Measurements from ENCODE around the gene SLC35F3. TPM values are rescaled to one million over a fixed set of nuclear protein-coding genes. Genes with fewer than 3 reads are reported as not detected.

Gene SLC35F3
- polyA plus RNA-seq, 4 donors, result 0.07 to 0.46 TPM; not detected in 2

DNA sequence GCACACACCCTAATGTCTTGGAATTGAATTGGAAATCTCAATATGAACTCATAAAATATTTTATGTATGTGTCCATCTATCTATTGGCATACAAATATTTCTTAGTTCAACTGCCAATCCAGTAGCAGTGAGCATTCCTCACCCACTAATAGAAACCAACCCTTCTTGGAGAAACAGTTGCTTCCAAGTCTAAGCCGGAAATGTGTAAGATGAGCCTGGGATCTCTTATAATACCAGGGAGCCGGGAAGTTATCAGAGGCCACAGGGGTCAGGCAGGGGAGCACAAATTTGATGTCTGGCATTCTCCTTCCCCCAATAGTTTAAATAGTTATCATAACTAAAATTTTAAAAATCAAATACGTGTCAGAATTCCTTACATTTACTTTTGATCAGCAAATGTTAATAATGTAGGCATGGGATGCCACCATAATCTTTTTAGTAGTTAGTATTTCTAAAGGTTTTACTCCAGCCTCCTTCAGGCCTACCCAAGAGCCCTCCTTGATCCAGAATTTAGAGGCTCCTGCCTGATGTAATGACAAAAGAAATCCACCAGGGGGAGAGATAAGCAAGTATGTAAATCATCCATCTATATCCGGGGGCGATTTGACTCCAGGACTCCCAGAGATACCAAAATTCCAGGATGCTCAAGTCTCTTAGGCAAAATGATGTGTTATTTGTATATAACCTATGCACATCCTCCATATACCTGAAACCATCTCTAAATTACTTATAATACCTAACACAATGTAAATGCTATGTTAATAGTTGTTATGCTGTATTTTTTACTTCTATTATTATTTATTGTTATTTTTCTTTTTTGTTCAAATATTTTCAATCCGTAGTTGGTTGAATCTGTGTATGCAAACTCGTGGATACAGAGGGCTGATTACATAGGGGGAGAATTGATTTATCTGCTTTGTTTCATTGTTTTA lies 250.1 kb downstream of the SLC35F3 start:
- peak; percentile 43 to 51 for DNase-seq
- H3K4me1 ChIP-seq (ENCODE audit: control insufficient read depth in 3 of 3, insufficient read depth in 2 of 3, low read depth in 1 of 3, low read length in 2 of 3), result no peaks in the 10 kb centered on the region
- H3K4me3 ChIP-seq (ENCODE audit: low read depth in 1 of 3, low read length in 3 of 3), result no peak overlapping the region
- no peaks in the 10 kb centered on the region for H3K9me3 ChIP-seq (ENCODE audit: control insufficient read depth in 2 of 2, insufficient read depth in 1 of 2, low read depth in 1 of 2, low read length in 1 of 2)
- H3K27me3 ChIP-seq (ENCODE audit: control insufficient read depth in 3 of 3, insufficient read depth in 3 of 3, low read length in 3 of 3), result no peaks in the 10 kb centered on the region
- no peak for FAIRE-seq
- no peaks in the 10 kb centered on the region for H3K36me3 ChIP-seq (ENCODE audit: control insufficient read depth in 3 of 3, insufficient read depth in 2 of 3, low read depth in 1 of 3, low read length in 3 of 3)
- no peak overlapping the region for H3K27ac ChIP-seq (ENCODE audit: low read depth in 1 of 3, low read length in 2 of 3)
- 38 to 42% (median 39%) methylated on average over 7 of the region's 7 CpGs for WGBS, 3 donors

DNA sequence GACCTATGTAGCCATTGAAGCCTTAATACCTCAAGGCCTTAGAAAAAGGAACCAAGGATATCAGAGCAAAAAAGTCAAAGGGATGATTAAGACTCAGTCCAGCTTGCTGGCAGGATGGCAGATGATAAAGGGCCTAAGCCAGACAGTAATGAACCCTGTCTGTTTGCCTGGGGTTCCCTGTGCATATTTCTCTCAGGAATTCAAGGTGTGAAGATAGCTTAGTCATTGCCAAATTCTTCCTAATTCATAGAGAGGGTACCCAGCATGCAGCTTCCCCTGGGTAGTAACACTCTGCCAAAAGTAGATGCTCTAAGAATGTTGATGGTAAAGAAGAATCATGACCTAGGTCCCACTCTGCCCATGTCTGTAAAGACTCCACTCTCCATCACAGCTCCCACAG lies 258.2 kb downstream of the SLC35F3 start:
- no peak overlapping the region for H3K4me3 ChIP-seq (ENCODE audit: low read depth in 1 of 3, low read length in 3 of 3)
- H3K27ac ChIP-seq (ENCODE audit: low read depth in 1 of 3, low read length in 2 of 3), result no peak overlapping the region
- H3K4me1 ChIP-seq (ENCODE audit: control insufficient read depth in 3 of 3, insufficient read depth in 2 of 3, low read depth in 1 of 3, low read length in 2 of 3), result no peaks in the 10 kb centered on the region
- FAIRE-seq (no peak), DNase-seq (no peak)
- peaks cover 0 to 3% (median under 1%) of the 10 kb centered on the region in 3 donors for H3K27me3 ChIP-seq (ENCODE audit: control insufficient read depth in 3 of 3, insufficient read depth in 3 of 3, low read length in 3 of 3)
- no peaks in the 10 kb centered on the region for H3K9me3 ChIP-seq (ENCODE audit: control insufficient read depth in 2 of 2, insufficient read depth in 1 of 2, low read depth in 1 of 2, low read length in 1 of 2)
- no peaks in the 10 kb centered on the region for H3K36me3 ChIP-seq (ENCODE audit: control insufficient read depth in 3 of 3, insufficient read depth in 2 of 3, low read depth in 1 of 3, low read length in 3 of 3)

DNA sequence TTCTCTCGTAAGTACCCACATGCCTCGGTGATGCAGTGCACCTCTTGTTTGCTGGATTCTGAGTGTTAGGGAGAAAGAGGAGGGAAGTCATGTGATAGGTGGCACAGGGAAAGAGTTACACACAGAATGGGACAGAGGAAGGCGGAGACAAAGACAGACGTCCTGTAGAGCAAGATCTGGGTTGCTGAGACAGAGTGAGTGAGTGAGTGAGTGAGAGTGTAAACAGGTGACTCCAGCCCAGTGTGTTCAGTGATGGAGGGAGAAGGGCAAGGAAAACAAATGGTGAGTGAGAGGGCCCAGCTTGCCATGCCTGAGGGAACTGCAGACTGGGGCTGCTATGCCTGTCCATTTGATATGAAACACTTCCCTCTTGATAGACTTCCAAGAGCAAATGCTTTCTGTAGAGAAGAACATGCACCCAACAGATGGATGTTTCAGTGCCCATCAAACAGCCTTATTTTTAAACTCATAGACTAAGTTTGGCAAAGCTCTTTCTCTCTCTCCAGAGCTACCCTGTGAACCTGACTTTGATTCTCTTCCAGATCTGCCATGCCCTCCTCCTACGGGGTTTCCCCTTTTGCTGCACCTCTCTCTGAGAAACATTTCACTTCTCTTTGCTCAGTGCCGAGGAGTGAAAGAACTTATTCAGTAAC lies 258.9 kb downstream of the SLC35F3 start:
- H3K36me3 ChIP-seq (ENCODE audit: control insufficient read depth in 3 of 3, insufficient read depth in 2 of 3, low read depth in 1 of 3, low read length in 3 of 3), result no peaks in the 10 kb centered on the region
- no peaks in the 10 kb centered on the region for H3K9me3 ChIP-seq (ENCODE audit: control insufficient read depth in 2 of 2, insufficient read depth in 1 of 2, low read depth in 1 of 2, low read length in 1 of 2)
- no peak overlapping the region for H3K4me3 ChIP-seq (ENCODE audit: low read depth in 1 of 3, low read length in 3 of 3)
- 48 to 65% (median 56%) methylated on average over 6 of the region's 6 CpGs for WGBS, 3 donors
- FAIRE-seq (no peak), DNase-seq (no peak)
- peaks cover 0 to 3% (median 2%) of the 10 kb centered on the region in 3 donors for H3K27me3 ChIP-seq (ENCODE audit: control insufficient read depth in 3 of 3, insufficient read depth in 3 of 3, low read length in 3 of 3)
- H3K27ac ChIP-seq (ENCODE audit: low read depth in 1 of 3, low read length in 2 of 3), result no peak overlapping the region
- no peaks in the 10 kb centered on the region for H3K4me1 ChIP-seq (ENCODE audit: control insufficient read depth in 3 of 3, insufficient read depth in 2 of 3, low read depth in 1 of 3, low read length in 2 of 3)

DNA sequence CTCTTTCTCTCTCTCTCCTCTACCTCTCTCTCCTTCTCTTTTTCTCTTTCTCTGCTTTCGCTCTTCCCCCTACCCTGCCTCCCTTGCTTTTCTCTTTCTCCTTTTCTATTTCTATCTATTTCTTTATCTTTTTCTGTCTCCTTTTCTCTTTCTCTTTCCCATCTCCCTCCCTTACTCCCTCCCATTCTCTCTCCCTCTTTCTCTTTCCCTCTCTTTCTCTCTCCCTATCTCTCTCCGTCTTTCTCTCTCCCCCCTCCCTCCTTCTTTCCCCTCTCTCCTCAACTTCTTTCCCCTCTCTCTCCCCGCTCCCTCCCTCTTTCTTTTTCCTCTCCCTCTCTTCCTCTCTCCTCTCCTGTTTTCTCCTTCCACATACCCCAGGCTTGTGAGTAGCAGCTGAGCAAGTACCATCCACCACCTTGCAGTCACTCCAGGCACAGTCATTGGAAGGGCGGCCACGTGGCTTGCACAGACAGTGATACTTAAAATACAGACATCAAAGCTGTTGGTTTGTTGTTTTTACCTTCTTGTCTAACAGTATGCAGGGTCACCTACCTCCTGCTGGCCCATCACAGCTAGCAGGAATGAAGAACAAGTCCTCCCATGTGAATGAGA lies 259.7 kb downstream of the SLC35F3 start:
- H3K4me1 ChIP-seq (ENCODE audit: control insufficient read depth in 3 of 3, insufficient read depth in 2 of 3, low read depth in 1 of 3, low read length in 2 of 3), result no peaks in the 10 kb centered on the region
- peaks cover 0 to 3% (median 2%) of the 10 kb centered on the region in 3 donors for H3K27me3 ChIP-seq (ENCODE audit: control insufficient read depth in 3 of 3, insufficient read depth in 3 of 3, low read length in 3 of 3)
- H3K4me3 ChIP-seq (ENCODE audit: low read depth in 1 of 3, low read length in 3 of 3), result no peak overlapping the region
- DNase-seq (no peak), FAIRE-seq (no peak)
- H3K36me3 ChIP-seq (ENCODE audit: control insufficient read depth in 3 of 3, insufficient read depth in 2 of 3, low read depth in 1 of 3, low read length in 3 of 3), result no peaks in the 10 kb centered on the region
- H3K9me3 ChIP-seq (ENCODE audit: control insufficient read depth in 2 of 2, insufficient read depth in 1 of 2, low read depth in 1 of 2, low read length in 1 of 2), result no peaks in the 10 kb centered on the region
- WGBS, 3 donors, result 63 to 65% (median 63%) methylated on average over 5 of the region's 5 CpGs
- H3K27ac ChIP-seq (ENCODE audit: low read depth in 1 of 3, low read length in 2 of 3), result no peak overlapping the region

DNA sequence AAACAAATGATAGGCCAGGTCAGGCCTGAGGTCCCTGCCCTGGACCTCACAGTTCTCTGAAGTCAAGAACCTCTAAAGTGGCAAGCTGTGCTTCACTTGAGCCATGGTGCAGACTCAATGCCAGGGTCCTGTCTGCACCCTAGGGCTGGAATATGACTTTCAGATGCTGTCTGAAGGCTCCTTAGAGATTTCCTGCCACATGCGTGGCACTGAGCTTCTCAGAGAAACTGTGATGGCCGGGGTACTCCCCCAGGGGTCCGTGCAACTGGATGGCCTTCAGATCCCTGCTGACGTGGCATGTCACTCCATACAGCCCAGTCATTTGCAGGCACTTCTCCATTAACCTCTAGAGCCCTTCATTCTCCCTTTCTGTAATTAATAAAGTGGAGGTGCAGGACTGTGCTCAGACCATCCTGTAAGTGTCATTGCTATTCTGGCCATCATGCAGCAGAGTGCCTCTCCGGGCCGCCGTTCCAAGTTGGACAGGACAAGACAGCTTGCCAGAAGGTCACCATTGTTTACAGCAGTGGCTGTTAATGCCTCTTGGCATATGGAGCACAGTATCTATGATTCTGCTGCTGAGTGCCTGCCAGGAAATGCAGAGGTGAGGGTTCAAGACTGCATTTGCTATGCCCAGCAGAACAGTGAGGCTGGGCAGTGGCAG lies 263.7 kb downstream of the SLC35F3 start:
- Histone ChIP-seq H3K27ac (ENCODE audit: low read depth in 1 of 3, low read length in 2 of 3) (no peak overlapping the region), H3K9me3 (ENCODE audit: control insufficient read depth in 2 of 2, insufficient read depth in 1 of 2, low read depth in 1 of 2, low read length in 1 of 2) (no peaks in the 10 kb centered on the region), H3K27me3 (ENCODE audit: control insufficient read depth in 3 of 3, insufficient read depth in 3 of 3, low read length in 3 of 3) (peaks cover 0 to 2% (median 0%) of the 10 kb centered on the region in 3 donors), H3K4me3 (ENCODE audit: low read depth in 1 of 3, low read length in 3 of 3) (no peak overlapping the region), H3K36me3 (ENCODE audit: control insufficient read depth in 3 of 3, insufficient read depth in 2 of 3, low read depth in 1 of 3, low read length in 3 of 3) (no peaks in the 10 kb centered on the region), H3K4me1 (ENCODE audit: control insufficient read depth in 3 of 3, insufficient read depth in 2 of 3, low read depth in 1 of 3, low read length in 2 of 3) (no peaks in the 10 kb centered on the region)
- 66 to 80% (median 74%) methylated on average over 7 of the region's 7 CpGs for WGBS, 3 donors
- no peak for FAIRE-seq
- DNase-seq, result no peak

DNA sequence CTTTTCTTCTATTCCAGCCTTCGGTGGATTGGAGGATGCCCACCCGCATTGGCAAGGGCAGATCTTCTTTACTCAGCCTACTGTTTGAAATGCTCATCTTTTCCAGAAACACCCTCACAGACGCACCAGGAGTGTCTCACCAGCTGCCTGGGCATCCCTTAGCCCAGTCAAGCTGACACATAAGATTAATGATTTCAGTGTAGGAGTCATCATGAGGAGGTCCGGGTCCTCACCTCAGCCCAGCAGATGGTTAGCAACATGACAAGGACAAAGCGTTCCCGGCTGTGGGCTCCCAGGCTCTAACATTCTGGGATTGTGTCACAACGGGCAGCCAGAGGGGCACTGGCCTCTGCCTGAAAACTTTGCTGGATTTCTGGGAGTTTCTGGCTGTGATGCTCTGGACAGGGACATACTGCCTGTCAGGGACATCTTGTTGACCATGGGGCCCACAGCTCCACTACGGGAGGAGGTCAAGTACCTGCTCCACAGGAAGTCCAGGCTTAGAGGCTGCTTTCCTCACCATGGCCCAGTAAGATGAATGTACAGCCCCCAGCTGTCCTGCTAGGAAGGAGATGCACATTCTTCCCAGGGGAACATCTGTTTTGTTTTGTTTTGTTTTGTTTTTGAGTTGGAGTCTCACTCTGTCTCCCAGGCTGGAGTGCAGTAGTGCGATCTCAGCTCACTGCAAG lies 264.8 kb downstream of the SLC35F3 start:
- WGBS, 3 donors, result 83 to 90% (median 85%) methylated on average over 9 of the region's 9 CpGs
- Histone ChIP-seq H3K27me3 (ENCODE audit: control insufficient read depth in 3 of 3, insufficient read depth in 3 of 3, low read length in 3 of 3) (peaks cover 0 to 2% (median 0%) of the 10 kb centered on the region in 3 donors), H3K4me3 (ENCODE audit: low read depth in 1 of 3, low read length in 3 of 3) (no peak overlapping the region), H3K4me1 (ENCODE audit: control insufficient read depth in 3 of 3, insufficient read depth in 2 of 3, low read depth in 1 of 3, low read length in 2 of 3) (no peaks in the 10 kb centered on the region), H3K36me3 (ENCODE audit: control insufficient read depth in 3 of 3, insufficient read depth in 2 of 3, low read depth in 1 of 3, low read length in 3 of 3) (no peaks in the 10 kb centered on the region), H3K27ac (ENCODE audit: low read depth in 1 of 3, low read length in 2 of 3) (no peak overlapping the region), H3K9me3 (ENCODE audit: control insufficient read depth in 2 of 2, insufficient read depth in 1 of 2, low read depth in 1 of 2, low read length in 1 of 2) (no peaks in the 10 kb centered on the region)
- DNase-seq (no peak), FAIRE-seq (no peak)

DNA sequence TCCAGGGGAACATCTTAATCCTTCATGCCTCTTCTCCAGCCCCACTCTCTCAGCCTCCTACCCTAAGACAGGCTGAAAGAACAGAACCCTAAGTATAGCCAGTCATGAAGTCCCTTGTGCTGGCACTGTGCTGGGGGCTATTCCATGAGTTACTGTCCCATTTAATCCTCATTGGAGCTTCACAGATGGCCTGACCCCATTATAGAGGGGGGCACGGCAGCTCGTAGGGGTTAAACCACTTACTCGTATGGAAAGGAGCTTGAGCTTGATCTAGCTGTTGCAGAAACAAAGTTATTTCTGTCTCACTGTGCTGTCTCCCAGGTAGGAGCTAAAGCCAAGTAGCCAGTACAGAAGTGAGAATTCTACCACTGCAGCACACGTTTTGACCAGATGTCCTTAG lies 265.6 kb downstream of the SLC35F3 start:
- Histone ChIP-seq H3K27me3 (ENCODE audit: control insufficient read depth in 3 of 3, insufficient read depth in 3 of 3, low read length in 3 of 3) (peaks cover 0 to 2% (median 0%) of the 10 kb centered on the region in 3 donors), H3K36me3 (ENCODE audit: control insufficient read depth in 3 of 3, insufficient read depth in 2 of 3, low read depth in 1 of 3, low read length in 3 of 3) (no peaks in the 10 kb centered on the region), H3K4me1 (ENCODE audit: control insufficient read depth in 3 of 3, insufficient read depth in 2 of 3, low read depth in 1 of 3, low read length in 2 of 3) (no peaks in the 10 kb centered on the region), H3K4me3 (ENCODE audit: low read depth in 1 of 3, low read length in 3 of 3) (no peak overlapping the region), H3K9me3 (ENCODE audit: control insufficient read depth in 2 of 2, insufficient read depth in 1 of 2, low read depth in 1 of 2, low read length in 1 of 2) (no peaks in the 10 kb centered on the region), H3K27ac (ENCODE audit: low read depth in 1 of 3, low read length in 2 of 3) (no peak overlapping the region)
- WGBS, 3 donors, result 73 to 78% (median 75%) methylated on average over 4 of the region's 4 CpGs
- FAIRE-seq (no peak), DNase-seq (no peak)

DNA sequence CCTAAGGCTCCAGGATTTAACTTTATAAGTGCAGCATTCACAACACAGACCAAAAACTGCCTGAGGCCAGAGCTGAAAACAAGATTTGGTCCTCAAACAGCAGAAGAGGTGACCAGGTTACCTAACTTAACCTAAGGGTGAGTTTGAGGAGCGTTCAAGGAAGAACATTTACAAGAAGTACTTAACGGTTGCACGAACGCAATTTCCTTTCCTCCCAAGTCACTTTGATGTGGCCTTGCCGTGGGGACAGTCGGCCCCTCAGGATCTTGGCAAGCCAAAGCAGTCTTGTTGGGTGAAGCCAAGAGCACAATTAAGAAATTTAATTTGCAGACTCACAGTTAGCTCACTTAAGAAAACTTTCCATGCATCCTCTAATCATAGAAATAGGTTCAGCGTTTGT lies 266.1 kb downstream of the SLC35F3 start:
- FAIRE-seq, result no peak

More for the DNA sequence above, 266.1 kb downstream of the SLC35F3 start:
- Histone ChIP-seq H3K9me3 (ENCODE audit: control insufficient read depth in 2 of 2, insufficient read depth in 1 of 2, low read depth in 1 of 2, low read length in 1 of 2) (no peaks in the 10 kb centered on the region), H3K27me3 (ENCODE audit: control insufficient read depth in 3 of 3, insufficient read depth in 3 of 3, low read length in 3 of 3) (peaks cover 0 to 2% (median 0%) of the 10 kb centered on the region in 3 donors), H3K36me3 (ENCODE audit: control insufficient read depth in 3 of 3, insufficient read depth in 2 of 3, low read depth in 1 of 3, low read length in 3 of 3) (no peaks in the 10 kb centered on the region), H3K4me1 (ENCODE audit: control insufficient read depth in 3 of 3, insufficient read depth in 2 of 3, low read depth in 1 of 3, low read length in 2 of 3) (no peaks in the 10 kb centered on the region), H3K4me3 (ENCODE audit: low read depth in 1 of 3, low read length in 3 of 3) (no peak overlapping the region), H3K27ac (ENCODE audit: low read depth in 1 of 3, low read length in 2 of 3) (no peak overlapping the region)
- WGBS, 3 donors, result 47 to 71% (median 55%) methylated on average over 7 of the region's 7 CpGs
- DNase-seq, result no peak
